Measurements from ENCODE around the gene TTC7B.

Gene TTC7B

GRCh38 chr14:90791486-90791885, 24.7 kb downstream of the TTC7B start:
- H3K27ac Mint-ChIP-seq (ENCODE audit: low read depth) = no peak overlapping the region
- no peaks in the 10 kb centered on the region for H3K27me3 Mint-ChIP-seq
- H3K9me3 Mint-ChIP-seq = no peaks in the 10 kb centered on the region
- ATAC-seq (replicated peaks; ENCODE audit: extremely low read depth, poor library complexity, severe bottlenecking) (no peak), DNase-seq (ENCODE audit: low spot score in 2 of 2) (no peak)
- H3K4me3 Mint-ChIP-seq = no peak overlapping the region
- H3K4me1 Mint-ChIP-seq = no peaks in the 10 kb centered on the region
- no peaks in the 10 kb centered on the region for H3K36me3 Mint-ChIP-seq (ENCODE audit: insufficient read depth)

DNA sequence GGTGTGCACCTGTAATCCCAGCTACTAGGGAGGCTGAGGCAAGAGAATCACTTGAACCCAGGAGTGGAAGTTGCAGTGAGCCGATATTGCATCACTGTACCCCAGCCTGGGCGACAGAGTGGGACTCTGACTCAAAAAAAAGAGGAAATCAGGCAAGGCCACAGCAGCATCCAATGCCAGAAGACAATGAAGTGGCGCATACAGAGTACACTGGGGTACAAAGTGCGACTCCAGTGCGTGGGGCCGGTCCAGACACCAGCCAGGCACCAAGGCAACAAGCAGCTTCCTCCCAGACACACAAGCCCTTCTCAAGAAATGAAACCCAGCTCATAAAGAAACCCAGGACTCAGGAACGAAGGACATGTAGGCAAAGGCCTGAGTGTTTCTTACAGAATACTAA, 28.2 kb downstream of the TTC7B start:
- Mint-ChIP-seq H3K4me3 (no peak overlapping the region), H3K27me3 (no peaks in the 10 kb centered on the region), H3K27ac (ENCODE audit: low read depth) (no peak overlapping the region), H3K9me3 (no peaks in the 10 kb centered on the region), H3K36me3 (ENCODE audit: insufficient read depth) (peaks cover 2% of the 10 kb centered on the region), H3K4me1 (no peaks in the 10 kb centered on the region)
- DNase-seq (ENCODE audit: low spot score in 2 of 2) = no peak
- ATAC-seq (replicated peaks; ENCODE audit: extremely low read depth, poor library complexity, severe bottlenecking) = no peak

DNA sequence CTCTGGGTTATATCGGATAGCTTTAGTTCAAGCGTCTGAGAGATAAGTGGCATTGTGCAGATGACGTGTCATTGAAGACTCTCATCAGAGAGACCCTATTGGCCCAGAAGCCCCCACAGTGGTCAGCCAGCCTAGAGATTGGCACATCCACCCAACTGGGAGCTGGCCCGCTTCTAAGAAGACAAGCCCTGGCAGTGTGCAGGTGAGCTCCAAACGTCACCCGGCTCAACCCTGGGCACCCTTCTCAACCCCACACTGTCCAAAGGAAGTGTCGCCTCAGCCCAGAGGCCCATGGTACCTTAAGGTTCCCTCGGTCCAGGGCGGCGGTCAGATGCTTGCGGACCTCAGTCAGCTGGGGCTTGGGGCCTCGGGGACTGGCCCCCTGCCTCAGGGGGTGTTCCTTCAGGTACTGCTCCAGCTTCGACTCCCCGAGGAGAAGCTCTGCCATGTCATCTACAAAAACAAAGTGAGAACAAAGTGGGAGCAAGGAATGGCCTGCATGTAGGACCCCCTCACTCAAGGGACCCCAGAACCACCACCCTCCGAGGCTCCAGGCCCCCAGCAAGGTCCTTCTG, 30.3 kb downstream of the TTC7B start:
- ATAC-seq (replicated peaks; ENCODE audit: extremely low read depth, poor library complexity, severe bottlenecking) = no peak

DNA sequence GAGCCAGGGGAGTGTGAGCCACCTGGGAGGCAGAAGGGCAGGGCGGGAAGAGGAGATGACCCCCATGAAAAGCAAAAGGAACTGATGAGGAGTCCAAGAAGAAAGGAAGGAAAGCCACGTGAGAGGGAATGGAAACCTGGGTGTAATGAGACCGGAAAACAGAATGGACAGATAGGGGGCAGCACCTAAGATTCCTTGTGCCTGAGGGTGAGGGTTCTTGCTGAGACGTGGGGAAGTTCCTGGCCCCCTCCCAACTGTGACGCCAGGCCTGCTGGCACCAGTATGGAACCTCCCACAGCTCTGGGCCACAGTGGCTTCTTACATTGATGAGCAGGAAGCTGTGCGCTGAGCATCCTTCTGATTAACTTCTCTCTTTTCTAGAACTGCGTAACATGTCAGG, 30.8 kb downstream of the TTC7B start:
- no peak for DNase-seq (ENCODE audit: low spot score in 2 of 2)
- Mint-ChIP-seq H3K4me3 (no peak overlapping the region), H3K27me3 (no peaks in the 10 kb centered on the region)

More for the DNA sequence above, 30.3 kb downstream of the TTC7B start:
- Mint-ChIP-seq H3K4me1 (no peaks in the 10 kb centered on the region), H3K4me3 (no peak overlapping the region), H3K27me3 (no peaks in the 10 kb centered on the region), H3K9me3 (no peaks in the 10 kb centered on the region), H3K27ac (ENCODE audit: low read depth) (no peak overlapping the region), H3K36me3 (ENCODE audit: insufficient read depth) (peaks cover 2% of the 10 kb centered on the region)
- no peak for DNase-seq (ENCODE audit: low spot score in 2 of 2)

GRCh38 chr14:90784621-90785270, 31.5 kb downstream of the TTC7B start:
- Mint-ChIP-seq H3K9me3 (no peaks in the 10 kb centered on the region), H3K4me3 (no peak overlapping the region), H3K27ac (ENCODE audit: low read depth) (no peak overlapping the region), H3K4me1 (no peaks in the 10 kb centered on the region), H3K27me3 (no peaks in the 10 kb centered on the region), H3K36me3 (ENCODE audit: insufficient read depth) (peaks cover 2% of the 10 kb centered on the region)
- ATAC-seq (replicated peaks; ENCODE audit: extremely low read depth, poor library complexity, severe bottlenecking) = no peak
- DNase-seq (ENCODE audit: low spot score in 2 of 2) = no peak

More for the DNA sequence above, 30.8 kb downstream of the TTC7B start:
- Mint-ChIP-seq H3K4me1 (no peaks in the 10 kb centered on the region), H3K27ac (ENCODE audit: low read depth) (no peak overlapping the region), H3K9me3 (no peaks in the 10 kb centered on the region), H3K36me3 (ENCODE audit: insufficient read depth) (peaks cover 2% of the 10 kb centered on the region)
- ATAC-seq (replicated peaks; ENCODE audit: extremely low read depth, poor library complexity, severe bottlenecking) = no peak

- no peak for DNase-seq (ENCODE audit: low spot score in 2 of 2)
- H3K9me3 Mint-ChIP-seq = no peaks in the 10 kb centered on the region
Measured at GRCh38 chr14:90783344-90783743, 32.9 kb downstream of the TTC7B start.

DNA sequence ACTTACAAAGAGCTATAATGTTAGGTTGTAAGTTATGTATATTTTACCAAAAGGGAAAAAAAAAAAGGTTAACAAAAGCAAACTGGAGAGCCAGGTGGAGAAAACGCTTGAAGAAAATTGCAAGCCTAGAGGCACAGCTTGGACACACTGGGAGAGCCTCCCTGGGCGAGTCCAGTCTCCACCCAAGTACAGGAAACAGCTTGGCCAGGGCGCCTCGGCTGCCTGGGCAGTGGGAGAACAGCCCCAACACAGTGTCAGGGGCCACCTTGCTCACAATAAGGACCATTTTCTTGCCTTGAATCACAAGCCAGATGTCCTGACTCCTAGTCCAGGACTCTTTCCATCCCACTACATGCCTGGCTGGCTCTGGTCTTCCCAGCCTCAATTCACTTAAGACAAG, 33.3 kb downstream of the TTC7B start:
- DNase-seq (ENCODE audit: low spot score in 2 of 2) (no peak), ATAC-seq (replicated peaks; ENCODE audit: extremely low read depth, poor library complexity, severe bottlenecking) (no peak)
- no peaks in the 10 kb centered on the region for H3K27me3 Mint-ChIP-seq
- H3K4me1 Mint-ChIP-seq = no peaks in the 10 kb centered on the region
- no peaks in the 10 kb centered on the region for H3K9me3 Mint-ChIP-seq
- H3K27ac Mint-ChIP-seq (ENCODE audit: low read depth) = no peak overlapping the region
- H3K4me3 Mint-ChIP-seq = no peak overlapping the region
- H3K36me3 Mint-ChIP-seq (ENCODE audit: insufficient read depth) = peaks cover 2% of the 10 kb centered on the region

More at GRCh38 chr14:90783344-90783743, 32.9 kb downstream of the TTC7B start:
- H3K27me3 Mint-ChIP-seq = no peaks in the 10 kb centered on the region
- no peak overlapping the region for H3K4me3 Mint-ChIP-seq
- H3K4me1 Mint-ChIP-seq = no peaks in the 10 kb centered on the region
- no peak for ATAC-seq (replicated peaks; ENCODE audit: extremely low read depth, poor library complexity, severe bottlenecking)
- H3K36me3 Mint-ChIP-seq (ENCODE audit: insufficient read depth) = peaks cover 2% of the 10 kb centered on the region
- H3K27ac Mint-ChIP-seq (ENCODE audit: low read depth) = no peak overlapping the region

DNA sequence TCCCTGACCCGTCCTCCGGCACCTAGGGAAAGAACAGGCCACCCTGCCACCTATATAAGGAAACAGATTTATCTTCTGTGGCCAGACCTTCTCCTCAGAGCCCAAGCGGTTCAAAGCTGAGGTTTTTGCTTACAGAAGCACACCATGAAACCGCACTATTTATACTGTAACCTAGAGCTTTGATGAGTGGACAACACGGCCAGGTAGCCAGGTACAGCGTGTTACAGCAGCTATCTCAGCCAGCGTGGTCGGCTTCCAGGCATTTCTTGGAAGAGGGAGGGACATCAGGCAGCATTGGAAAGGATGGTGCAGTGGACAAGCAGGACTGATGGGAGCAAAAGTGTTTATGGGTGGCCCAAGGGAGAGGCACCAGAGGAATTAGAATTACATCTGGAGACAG, 34.4 kb downstream of the TTC7B start:
- no peak overlapping the region for H3K27ac Mint-ChIP-seq (ENCODE audit: low read depth)

DNA sequence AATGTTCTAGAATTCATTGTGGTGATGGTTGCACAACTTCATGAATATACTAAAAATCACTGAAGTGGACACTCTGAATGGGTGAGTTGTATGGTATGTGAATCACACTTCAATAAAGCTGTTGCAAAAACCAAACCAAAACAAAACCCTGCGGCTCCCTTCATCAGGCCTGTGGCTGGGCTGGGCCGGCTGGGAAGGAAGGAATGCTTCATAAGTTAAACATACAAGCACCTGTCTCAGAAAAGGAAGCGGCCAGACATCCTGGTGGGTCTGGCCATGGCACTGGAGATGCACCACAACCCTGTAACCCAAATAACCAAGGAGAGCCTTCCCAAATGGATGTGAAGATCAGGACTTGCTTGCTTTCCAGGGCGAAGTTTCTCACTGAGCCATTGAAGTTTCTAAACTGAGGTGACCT, 34.9 kb downstream of the TTC7B start:
- no peak for ATAC-seq (replicated peaks; ENCODE audit: extremely low read depth, poor library complexity, severe bottlenecking)

More for the DNA sequence above, 34.4 kb downstream of the TTC7B start:
- Mint-ChIP-seq H3K36me3 (ENCODE audit: insufficient read depth) (peaks cover 2% of the 10 kb centered on the region), H3K27me3 (no peaks in the 10 kb centered on the region), H3K4me1 (no peaks in the 10 kb centered on the region), H3K9me3 (no peaks in the 10 kb centered on the region), H3K4me3 (no peak overlapping the region)
- no peak for ATAC-seq (replicated peaks; ENCODE audit: extremely low read depth, poor library complexity, severe bottlenecking)
- DNase-seq (ENCODE audit: low spot score in 2 of 2) = no peak

GRCh38 chr14:90780519-90780918, 35.7 kb downstream of the TTC7B start:
- DNase-seq (ENCODE audit: low spot score in 2 of 2) (no peak), ATAC-seq (replicated peaks; ENCODE audit: extremely low read depth, poor library complexity, severe bottlenecking) (no peak)
- H3K4me3 Mint-ChIP-seq = no peak overlapping the region
- no peaks in the 10 kb centered on the region for H3K9me3 Mint-ChIP-seq
- H3K36me3 Mint-ChIP-seq (ENCODE audit: insufficient read depth) = peaks cover 2% of the 10 kb centered on the region
- H3K27ac Mint-ChIP-seq (ENCODE audit: low read depth) = peak overlapping the region; percentile 91
- H3K4me1 Mint-ChIP-seq = no peaks in the 10 kb centered on the region
- H3K27me3 Mint-ChIP-seq = no peaks in the 10 kb centered on the region

More for the DNA sequence above, 34.9 kb downstream of the TTC7B start:
- Mint-ChIP-seq H3K4me3 (no peak overlapping the region), H3K4me1 (no peaks in the 10 kb centered on the region), H3K36me3 (ENCODE audit: insufficient read depth) (peaks cover 2% of the 10 kb centered on the region), H3K9me3 (no peaks in the 10 kb centered on the region), H3K27ac (ENCODE audit: low read depth) (no peak overlapping the region), H3K27me3 (no peaks in the 10 kb centered on the region)
- no peak for DNase-seq (ENCODE audit: low spot score in 2 of 2)

DNA sequence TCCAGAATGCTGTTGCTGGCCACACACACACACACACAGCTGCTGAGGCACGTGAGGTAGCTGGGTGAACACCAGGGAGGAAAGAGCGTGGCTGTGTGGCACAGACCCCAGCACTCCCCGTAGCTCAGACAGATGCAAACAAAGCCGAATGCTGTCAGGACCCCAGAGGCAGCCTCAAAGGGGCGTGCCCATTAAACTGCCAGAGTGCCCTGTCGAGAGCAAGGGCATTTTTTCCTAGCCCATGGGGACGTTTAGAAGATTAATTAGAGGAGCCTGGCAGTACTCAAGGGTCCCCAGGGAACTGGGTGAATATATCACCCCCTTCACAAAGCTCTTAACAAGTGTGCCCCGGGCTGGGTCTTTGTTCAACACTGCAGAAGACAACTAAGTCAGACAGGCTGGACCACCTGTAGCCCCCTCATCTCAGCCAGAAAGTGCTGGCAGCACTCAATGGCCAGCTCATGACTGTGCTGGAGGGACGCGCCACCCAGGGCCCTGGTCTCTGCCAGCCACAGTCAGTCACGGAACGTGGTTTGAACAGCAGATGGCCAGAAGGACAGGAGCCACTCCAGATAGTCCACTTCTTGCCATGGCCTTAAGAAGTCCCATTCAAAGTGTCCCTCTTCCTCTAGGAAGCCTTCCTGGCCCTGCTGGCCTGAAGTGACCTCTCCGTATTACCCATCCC, 37.5 kb downstream of the TTC7B start:
- Mint-ChIP-seq H3K27me3 (no peaks in the 10 kb centered on the region), H3K27ac (ENCODE audit: low read depth) (no peak overlapping the region), H3K36me3 (ENCODE audit: insufficient read depth) (no peaks in the 10 kb centered on the region), H3K4me1 (no peaks in the 10 kb centered on the region), H3K9me3 (no peaks in the 10 kb centered on the region), H3K4me3 (no peak overlapping the region)
- DNase-seq (ENCODE audit: low spot score in 2 of 2) (no peak), ATAC-seq (replicated peaks; ENCODE audit: extremely low read depth, poor library complexity, severe bottlenecking) (no peak)

- ATAC-seq (replicated peaks; ENCODE audit: extremely low read depth, poor library complexity, severe bottlenecking) (no peak), DNase-seq (ENCODE audit: low spot score in 2 of 2) (no peak)
- Mint-ChIP-seq H3K4me1 (no peaks in the 10 kb centered on the region), H3K9me3 (no peaks in the 10 kb centered on the region), H3K4me3 (no peak overlapping the region), H3K27me3 (no peaks in the 10 kb centered on the region), H3K36me3 (ENCODE audit: insufficient read depth) (no peaks in the 10 kb centered on the region), H3K27ac (ENCODE audit: low read depth) (no peak overlapping the region)
Measured at GRCh38 chr14:90777830-90778485, 38.3 kb downstream of the TTC7B start.
